HCT116 (cell line): ENCODE data around the gene MIA3. TPM values are rescaled to one million over a fixed set of nuclear protein-coding genes. Genes with fewer than 3 reads are reported as not detected.
"Not testable (repeated sequence)": the region's sequence is repeated elsewhere in the genome, so short reads cannot be mapped to it uniquely, and the experiment has no call there.

Source experiments
- ATAC-seq: fragments of 200-7000 bp; cut with Tn5 transposase; 2 replicates; pipeline ENCODE4 v1.9.1; 2020; ENCODE audit warnings: mild to moderate bottlenecking, moderate library complexity
- BruUV-seq: library from RNA; stranded (reverse); fragments of 400-500 nt; replicated peaks from 2 replicates; lab custom pipeline; 2021; lab: Mats Ljungman, UMichigan
- CTCF ChIA-PET: fragments of 300-600 bp; sonication (Branson Sonifier 250); formaldehyde crosslinking; loops from one replicate; lab custom pipeline; 2021; ENCODE audit warnings: antibody characterized with exemption; lab: Charles Lee
- POLR2A ChIA-PET: fragments of 300-600, 350-600 bp; sonication (Branson Sonifier 250); formaldehyde crosslinking; loops from one replicate; lab custom pipeline; 2021; ENCODE audit warnings: antibody characterized with exemption; lab: Charles Lee
- RAD21 ChIA-PET, 2 experiments: fragments of 300-600 bp; sonication (Branson Sonifier 250); formaldehyde crosslinking; loops; one replicate each; lab custom pipeline; 2023; ENCODE audit warnings: low total read pairs in 2 of 2; ENCODE audit not compliant: uncharacterized antibody in 2 of 2, unreplicated experiment in 2 of 2, low non-redundant PET in 1 of 2; lab: Charles Lee
- DNase-seq: peaks from one replicate; pipeline ENCODE4 v3.0.0-alpha.2; 2010; ENCODE audit warnings: low read depth, low spot score
- H2AFZ ChIP-seq: fragments of 200-600 bp; shearing (Covaris generic), sonication (generic); 2 replicates; pipeline ENCODE4 v1.6.1; 2017; ENCODE audit warnings: low read depth, mixed run types, mixed read lengths, antibody characterized with exemption, low read length; ENCODE audit not compliant: poor library complexity, severe bottlenecking
- H3K27ac ChIP-seq: 2 replicates; pipeline ENCODE4 v1.5.1; 2012; ENCODE audit warnings: low read depth, low read length
- H3K27me3 ChIP-seq: fragments of 200-600 bp; sonication (generic); 2 replicates; pipeline ENCODE4 v1.6.1; 2016; ENCODE audit warnings: mixed run types, low read length, mixed read lengths; ENCODE audit not compliant: insufficient read depth
- H3K36me3 ChIP-seq, 2 experiments: fragments of 200-500 bp in 1 of 2; fragments of 200-600 bp in 1 of 2; sonication (Bioruptor generic) in 1 of 2; sonication (generic) in 1 of 2; 2 replicates each; pipeline versions ENCODE4 v1.5.1 to v1.6.1; 2014 to 2016; ENCODE audit warnings: low read length in 2 of 2, inconsistent platforms in 1 of 2, mixed read lengths in 1 of 2, mixed run types in 1 of 2; ENCODE audit not compliant: insufficient read depth in 2 of 2, control insufficient read depth in 1 of 2
- H3K4me1 ChIP-seq, 2 experiments: fragments of 200-600 bp in 1 of 2; sonication (generic) in 1 of 2; 2 replicates each; pipeline versions ENCODE4 v1.5.1 to v1.6.1; 2012 to 2017; ENCODE audit warnings: low read length in 2 of 2, inconsistent platforms in 1 of 2, mild to moderate bottlenecking in 1 of 2, mixed read lengths in 1 of 2, mixed run types in 1 of 2, moderate library complexity in 1 of 2; ENCODE audit not compliant: insufficient read depth in 2 of 2, control insufficient read depth in 1 of 2
- H3K4me2 ChIP-seq: fragments of 200-600 bp; sonication (generic); 2 replicates; pipeline ENCODE4 v1.6.1; 2017; ENCODE audit warnings: mixed run types, low read length, mixed read lengths
- H3K4me3 ChIP-seq, 2 experiments: fragments of 200-600 bp in 1 of 2; sonication (generic) in 1 of 2; replicated peaks in 1 of 2; 2 replicates each; pipeline ENCODE4 v1.5.1; 2011 to 2016; ENCODE audit warnings: low read length in 2 of 2, control low read depth in 1 of 2, low read depth in 1 of 2, mild to moderate bottlenecking in 1 of 2, mixed read lengths in 1 of 2, mixed run types in 1 of 2
- H3K79me2 ChIP-seq: fragments of 200-600 bp; sonication (generic); 2 replicates; pipeline ENCODE4 v1.6.1; 2017; ENCODE audit warnings: mild to moderate bottlenecking, mixed run types, low read length, moderate library complexity, mixed read lengths; ENCODE audit not compliant: insufficient read depth
- H3K9ac ChIP-seq: fragments of 200-600 bp; sonication (generic); 2 replicates; pipeline ENCODE4 v1.6.1; 2016; ENCODE audit warnings: low read length, mixed read lengths
- H3K9me2 ChIP-seq: fragments of 200-600 bp; sonication (generic), shearing (Covaris generic); 2 replicates; pipeline ENCODE4 v1.6.1; 2017; ENCODE audit warnings: mixed run types, mild to moderate bottlenecking, moderate library complexity; ENCODE audit not compliant: insufficient read depth
- H3K9me3 ChIP-seq, 2 experiments: fragments of 200-500 bp in 1 of 2; fragments of 200-600 bp in 1 of 2; sonication (Bioruptor generic) in 1 of 2; sonication (generic) in 1 of 2; 2 replicates each; pipeline ENCODE4 v1.6.1; 2014 to 2017; ENCODE audit warnings: low read length in 2 of 2, mixed read lengths in 2 of 2, inconsistent platforms in 1 of 2, low read depth in 1 of 2, mild to moderate bottlenecking in 1 of 2, mixed run types in 1 of 2, moderate library complexity in 1 of 2; ENCODE audit not compliant: control insufficient read depth in 1 of 2, insufficient read depth in 1 of 2
- H4K20me1 ChIP-seq: fragments of 200-600 bp; sonication (generic), shearing (Covaris generic); 2 replicates; pipeline ENCODE4 v1.6.1; 2017; ENCODE audit warnings: mixed run types, mild to moderate bottlenecking, moderate library complexity; ENCODE audit not compliant: insufficient read depth
- CEBPB ChIP-seq: IDR thresholded peaks from 2 replicates; pipeline ENCODE4 v1.6.1; 2012; ENCODE audit warnings: low read depth
- EGR1 ChIP-seq: IDR thresholded peaks from 2 replicates; pipeline ENCODE4 v1.6.1; 2012; ENCODE audit warnings: low read depth
- EZH2 ChIP-seq: fragments of 200-600 bp; sonication (generic); IDR thresholded peaks from 2 replicates; pipeline ENCODE4 v1.6.1; 2017; ENCODE audit warnings: antibody characterized with exemption, mixed run types
- EZH2phosphoT487 ChIP-seq: fragments of 200-600 bp; IDR thresholded peaks from 2 replicates; pipeline ENCODE4 v1.6.1; 2018; ENCODE audit warnings: antibody characterized with exemption, borderline replicate concordance
- FOSL1 ChIP-seq: IDR thresholded peaks from 2 replicates; pipeline ENCODE4 v1.6.1; 2012; ENCODE audit warnings: low read depth
- JUND ChIP-seq: IDR thresholded peaks from 2 replicates; pipeline ENCODE4 v1.6.1; 2012
- POLR2A ChIP-seq: IDR thresholded peaks from 2 replicates; pipeline ENCODE4 v1.7.0; 2011; ENCODE audit warnings: borderline replicate concordance; ENCODE audit not compliant: insufficient read depth, insufficient read length; ENCODE audit errors: extremely low read depth
- POLR2AphosphoS5 ChIP-seq: IDR thresholded peaks from 2 replicates; pipeline ENCODE4 v1.6.1; 2011; ENCODE audit warnings: mild to moderate bottlenecking, low read depth, low read length, moderate library complexity
- RAD21 ChIP-seq: IDR thresholded peaks from 2 replicates; pipeline ENCODE4 v1.6.1; 2012; ENCODE audit warnings: low read depth, mild to moderate bottlenecking
- SP1 ChIP-seq: IDR thresholded peaks from 2 replicates; pipeline ENCODE4 v1.6.1; 2012; ENCODE audit warnings: low read depth
- SRF ChIP-seq: IDR thresholded peaks from 2 replicates; pipeline ENCODE4 v1.6.1; 2012; ENCODE audit warnings: low read depth
- TCF7L2 ChIP-seq: IDR thresholded peaks from 2 replicates; pipeline ENCODE4 v1.7.0; 2011; ENCODE audit warnings: borderline replicate concordance, inconsistent platforms; ENCODE audit not compliant: insufficient read depth, insufficient read length; ENCODE audit errors: extremely low read depth
- YY1 ChIP-seq: IDR thresholded peaks from 2 replicates; pipeline ENCODE4 v1.6.1; 2011; ENCODE audit warnings: low read length, low read depth, moderate library complexity, mild to moderate bottlenecking; ENCODE audit not compliant: insufficient replicate concordance; ENCODE audit errors: extremely low read depth
- ZFX ChIP-seq: fragments of 450-650 bp; IDR thresholded peaks from 2 replicates; pipeline ENCODE4 v1.6.1; 2017
- ZNF274 ChIP-seq: fragments of 200-500 bp; sonication (Bioruptor generic); IDR thresholded peaks from 2 replicates; pipeline ENCODE4 v1.6.1; 2014; ENCODE audit warnings: mild to moderate bottlenecking, low read depth, low read length, inconsistent platforms
- intact Hi-C: fragments of 100-400 bp; cut with micrococcal nuclease; formaldehyde crosslinking; loops from 2 replicates; pipeline ENCODE4 v1.10.0; 2022
- total RNA-seq: library from RNA; stranded (reverse); gene quantifications from one replicate; pipeline ENCODE4 v1.2.1, GENCODE V29; 2021; ENCODE audit not compliant: unreplicated experiment
- TF ChIP-seq, protein P1 (sequence below): IDR thresholded peaks from 2 replicates; pipeline ENCODE4 v1.6.1; 2012; ENCODE audit warnings: low read depth
- TF ChIP-seq, protein P2 (sequence below): IDR thresholded peaks from 2 replicates; pipeline ENCODE4 v1.6.1; 2011; ENCODE audit warnings: mild to moderate bottlenecking, low read length, moderate library complexity; ENCODE audit not compliant: insufficient replicate concordance; ENCODE audit errors: extremely low read depth
- TF ChIP-seq, protein P3 (sequence below): IDR thresholded peaks from 2 replicates; pipeline ENCODE4 v1.6.1; 2012
- TF ChIP-seq, protein P4 (sequence below): IDR thresholded peaks from 2 replicates; pipeline ENCODE4 v1.6.1; 2012

MIA3 gene
- total RNA-seq, 1 experiment from 2014 or later: 62.7 TPM

DNA sequence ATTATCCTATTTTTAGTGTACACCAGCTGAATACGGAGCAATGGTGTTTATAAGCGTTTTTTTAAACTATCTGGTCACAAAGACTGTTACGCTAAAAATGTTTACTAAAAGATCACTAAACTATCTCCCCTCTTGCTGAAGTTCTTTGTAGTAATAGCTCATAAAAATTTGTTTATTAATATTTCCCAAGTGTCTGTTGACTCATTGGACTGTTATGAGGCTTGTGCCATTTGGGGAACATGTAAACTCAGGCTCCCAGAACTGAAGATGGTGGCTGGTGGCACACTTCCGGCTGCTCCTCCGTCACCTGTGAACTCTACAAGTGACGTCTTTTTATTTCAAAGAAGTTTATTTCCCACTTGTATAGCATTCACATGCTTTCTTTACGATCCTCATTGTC lies 48.1 kb downstream of the MIA3 start:
- no peak overlapping the region for H3K4me3 ChIP-seq
- H3K4me1 ChIP-seq: no peaks in the 10 kb centered on the region
- POLR2A ChIA-PET: no interaction called here
- RAD21 ChIA-PET: no interaction called here
- ATAC-seq: no peak
- no peak overlapping the region for H3K27ac ChIP-seq
- H3K9me2 ChIP-seq: no peaks in the 10 kb centered on the region
- no peaks in the 10 kb centered on the region for H4K20me1 ChIP-seq
- no peak overlapping the region for H2AFZ ChIP-seq
- no peaks in the 10 kb centered on the region for H3K9me3 ChIP-seq
- no peaks in the 10 kb centered on the region for H3K79me2 ChIP-seq
- peaks cover 45 to 49% of the 10 kb centered on the region in 2 experiments for H3K36me3 ChIP-seq
- CTCF ChIA-PET: interaction anchor here (0.6 kb wide), 1 partner anchor 32 kb away, joined by 3 read pairs; no protein-coding TSS in a partner anchor
- H3K9ac ChIP-seq: no peak overlapping the region
- no TSS peak for BruUV-seq
- H3K4me2 ChIP-seq: no peak overlapping the region
- intact Hi-C loops: no loop called here
- no peaks in the 10 kb centered on the region for H3K27me3 ChIP-seq
- DNase-seq: no peak
- TF ChIP-seq POLR2AphosphoS5 (no peak), EZH2 (no peak), TCF7L2 (no peak), EZH2phosphoT487 (no peak), YY1 (no peak), RAD21 (no peak), POLR2A (no peak), ZNF274 (no peak), SRF (no peak), CEBPB (no peak), JUND (no peak), ZFX (no peak), EGR1 (no peak), FOSL1 (no peak), SP1 (no peak)
- TF ChIP-seq, protein P1, sequence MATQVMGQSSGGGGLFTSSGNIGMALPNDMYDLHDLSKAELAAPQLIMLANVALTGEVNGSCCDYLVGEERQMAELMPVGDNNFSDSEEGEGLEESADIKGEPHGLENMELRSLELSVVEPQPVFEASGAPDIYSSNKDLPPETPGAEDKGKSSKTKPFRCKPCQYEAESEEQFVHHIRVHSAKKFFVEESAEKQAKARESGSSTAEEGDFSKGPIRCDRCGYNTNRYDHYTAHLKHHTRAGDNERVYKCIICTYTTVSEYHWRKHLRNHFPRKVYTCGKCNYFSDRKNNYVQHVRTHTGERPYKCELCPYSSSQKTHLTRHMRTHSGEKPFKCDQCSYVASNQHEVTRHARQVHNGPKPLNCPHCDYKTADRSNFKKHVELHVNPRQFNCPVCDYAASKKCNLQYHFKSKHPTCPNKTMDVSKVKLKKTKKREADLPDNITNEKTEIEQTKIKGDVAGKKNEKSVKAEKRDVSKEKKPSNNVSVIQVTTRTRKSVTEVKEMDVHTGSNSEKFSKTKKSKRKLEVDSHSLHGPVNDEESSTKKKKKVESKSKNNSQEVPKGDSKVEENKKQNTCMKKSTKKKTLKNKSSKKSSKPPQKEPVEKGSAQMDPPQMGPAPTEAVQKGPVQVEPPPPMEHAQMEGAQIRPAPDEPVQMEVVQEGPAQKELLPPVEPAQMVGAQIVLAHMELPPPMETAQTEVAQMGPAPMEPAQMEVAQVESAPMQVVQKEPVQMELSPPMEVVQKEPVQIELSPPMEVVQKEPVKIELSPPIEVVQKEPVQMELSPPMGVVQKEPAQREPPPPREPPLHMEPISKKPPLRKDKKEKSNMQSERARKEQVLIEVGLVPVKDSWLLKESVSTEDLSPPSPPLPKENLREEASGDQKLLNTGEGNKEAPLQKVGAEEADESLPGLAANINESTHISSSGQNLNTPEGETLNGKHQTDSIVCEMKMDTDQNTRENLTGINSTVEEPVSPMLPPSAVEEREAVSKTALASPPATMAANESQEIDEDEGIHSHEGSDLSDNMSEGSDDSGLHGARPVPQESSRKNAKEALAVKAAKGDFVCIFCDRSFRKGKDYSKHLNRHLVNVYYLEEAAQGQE: no peak
- TF ChIP-seq, protein P2, sequence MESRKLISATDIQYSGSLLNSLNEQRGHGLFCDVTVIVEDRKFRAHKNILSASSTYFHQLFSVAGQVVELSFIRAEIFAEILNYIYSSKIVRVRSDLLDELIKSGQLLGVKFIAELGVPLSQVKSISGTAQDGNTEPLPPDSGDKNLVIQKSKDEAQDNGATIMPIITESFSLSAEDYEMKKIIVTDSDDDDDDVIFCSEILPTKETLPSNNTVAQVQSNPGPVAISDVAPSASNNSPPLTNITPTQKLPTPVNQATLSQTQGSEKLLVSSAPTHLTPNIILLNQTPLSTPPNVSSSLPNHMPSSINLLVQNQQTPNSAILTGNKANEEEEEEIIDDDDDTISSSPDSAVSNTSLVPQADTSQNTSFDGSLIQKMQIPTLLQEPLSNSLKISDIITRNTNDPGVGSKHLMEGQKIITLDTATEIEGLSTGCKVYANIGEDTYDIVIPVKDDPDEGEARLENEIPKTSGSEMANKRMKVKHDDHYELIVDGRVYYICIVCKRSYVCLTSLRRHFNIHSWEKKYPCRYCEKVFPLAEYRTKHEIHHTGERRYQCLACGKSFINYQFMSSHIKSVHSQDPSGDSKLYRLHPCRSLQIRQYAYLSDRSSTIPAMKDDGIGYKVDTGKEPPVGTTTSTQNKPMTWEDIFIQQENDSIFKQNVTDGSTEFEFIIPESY: no peak
- TF ChIP-seq, protein P3, sequence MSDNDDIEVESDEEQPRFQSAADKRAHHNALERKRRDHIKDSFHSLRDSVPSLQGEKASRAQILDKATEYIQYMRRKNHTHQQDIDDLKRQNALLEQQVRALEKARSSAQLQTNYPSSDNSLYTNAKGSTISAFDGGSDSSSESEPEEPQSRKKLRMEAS: no peak
- TF ChIP-seq, protein P4, sequence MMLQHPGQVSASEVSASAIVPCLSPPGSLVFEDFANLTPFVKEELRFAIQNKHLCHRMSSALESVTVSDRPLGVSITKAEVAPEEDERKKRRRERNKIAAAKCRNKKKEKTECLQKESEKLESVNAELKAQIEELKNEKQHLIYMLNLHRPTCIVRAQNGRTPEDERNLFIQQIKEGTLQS: no peak

DNA sequence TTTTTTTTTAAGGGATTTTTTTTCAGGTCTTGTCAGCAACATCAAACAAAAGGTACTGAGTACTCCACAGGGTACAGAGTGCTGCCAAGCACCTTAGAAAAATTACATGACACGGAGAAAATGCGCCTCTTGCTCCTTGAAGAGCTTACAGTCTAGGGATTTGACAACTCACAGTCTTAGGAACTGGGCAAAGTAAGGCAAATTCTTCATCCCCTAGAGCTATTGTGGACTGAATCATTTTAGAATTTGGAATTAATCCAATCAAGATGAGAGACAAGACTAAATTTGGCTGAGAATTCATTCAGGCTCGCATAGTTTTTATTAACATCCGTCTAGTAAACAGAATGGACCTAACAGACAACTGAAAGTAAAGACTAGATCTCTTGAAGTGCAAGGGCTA lies 50.3 kb downstream of the MIA3 start:
- H3K4me2 ChIP-seq, RAD21 ChIA-PET, DNase-seq, H2AFZ ChIP-seq, H3K4me1 ChIP-seq, H3K27me3 ChIP-seq, H3K9ac ChIP-seq, H3K4me3 ChIP-seq, H3K9me3 ChIP-seq, CTCF ChIA-PET, ATAC-seq, H4K20me1 ChIP-seq, H3K79me2 ChIP-seq, BruUV-seq, POLR2A ChIA-PET, intact Hi-C loops, H3K27ac ChIP-seq, H3K9me2 ChIP-seq: not testable (repeated sequence)
- peaks cover 30 to 35% of the 10 kb centered on the region in 2 experiments; a peak in 3 of 4 replicates for H3K36me3 ChIP-seq
